ENCODE data around the gene TNIP2. TPM values are rescaled to one million over a fixed set of nuclear protein-coding genes. Genes with fewer than 3 reads are reported as not detected.
"Not testable (repeated sequence)": the region's sequence is repeated elsewhere in the genome, so short reads cannot be mapped to it uniquely, and the experiment has no call there.

The TNIP2 gene
- total RNA-seq, 4 donors from 2014 or later, result 37.9 to 42.5 (median 40.3) TPM

DNA sequence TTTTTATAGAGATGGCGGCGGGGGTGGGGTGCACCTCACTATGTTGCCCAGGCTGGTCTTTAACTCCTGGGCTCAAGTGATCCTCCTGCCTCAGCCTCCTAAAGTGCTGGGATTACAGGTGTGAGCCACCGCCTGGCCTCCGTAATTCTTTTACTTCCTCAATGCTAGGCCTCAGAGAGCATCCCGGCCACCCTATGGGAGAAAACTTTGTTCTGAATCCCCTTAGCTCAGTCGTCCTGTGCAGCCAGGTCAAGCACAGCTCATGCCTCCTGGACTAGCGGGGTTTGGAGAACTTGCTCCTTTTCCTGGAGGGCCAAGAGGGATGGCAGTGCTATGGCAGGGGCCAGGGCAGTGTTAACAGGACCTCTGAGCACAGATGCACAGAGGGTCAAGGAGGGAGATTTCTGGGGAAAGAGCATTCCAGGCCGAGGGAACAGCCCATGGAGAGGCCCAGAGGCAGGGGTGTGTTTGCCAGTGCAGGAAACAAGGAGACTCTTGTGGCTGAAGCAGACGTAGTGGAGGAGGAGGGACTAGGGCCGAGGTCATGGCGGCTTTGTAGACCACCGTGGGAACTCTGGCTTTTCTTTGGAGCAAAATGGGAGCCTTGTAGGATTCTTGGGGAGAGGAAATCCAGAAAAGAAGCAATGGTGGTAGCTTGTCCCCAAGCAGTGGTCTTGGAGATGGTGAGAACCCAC, 9.8 kb upstream of the TNIP2 start:
- TF ChIP-seq, protein P1, sequence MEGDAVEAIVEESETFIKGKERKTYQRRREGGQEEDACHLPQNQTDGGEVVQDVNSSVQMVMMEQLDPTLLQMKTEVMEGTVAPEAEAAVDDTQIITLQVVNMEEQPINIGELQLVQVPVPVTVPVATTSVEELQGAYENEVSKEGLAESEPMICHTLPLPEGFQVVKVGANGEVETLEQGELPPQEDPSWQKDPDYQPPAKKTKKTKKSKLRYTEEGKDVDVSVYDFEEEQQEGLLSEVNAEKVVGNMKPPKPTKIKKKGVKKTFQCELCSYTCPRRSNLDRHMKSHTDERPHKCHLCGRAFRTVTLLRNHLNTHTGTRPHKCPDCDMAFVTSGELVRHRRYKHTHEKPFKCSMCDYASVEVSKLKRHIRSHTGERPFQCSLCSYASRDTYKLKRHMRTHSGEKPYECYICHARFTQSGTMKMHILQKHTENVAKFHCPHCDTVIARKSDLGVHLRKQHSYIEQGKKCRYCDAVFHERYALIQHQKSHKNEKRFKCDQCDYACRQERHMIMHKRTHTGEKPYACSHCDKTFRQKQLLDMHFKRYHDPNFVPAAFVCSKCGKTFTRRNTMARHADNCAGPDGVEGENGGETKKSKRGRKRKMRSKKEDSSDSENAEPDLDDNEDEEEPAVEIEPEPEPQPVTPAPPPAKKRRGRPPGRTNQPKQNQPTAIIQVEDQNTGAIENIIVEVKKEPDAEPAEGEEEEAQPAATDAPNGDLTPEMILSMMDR (IDR thresholded peaks at IDR 0.05), result no peak
- TF ChIP-seq POLR2A (IDR thresholded peaks at IDR 0.05), result no peak
- no peak overlapping the region for H3K4me3 ChIP-seq (ENCODE audit: low read depth, poor library complexity, severe bottlenecking)
- no peak for DNase-seq (ENCODE audit: low spot score in 2 of 2)
- intact Hi-C loops (cut with DNase I; ENCODE audit: low total_unique reads), result loop anchor here (10.0 kb wide), 1 partner anchor 179 kb away; no protein-coding TSS in a partner anchor
- WGBS, 2 donors, result 88 to 90% methylated on average over 12 of the region's 12 CpGs

DNA sequence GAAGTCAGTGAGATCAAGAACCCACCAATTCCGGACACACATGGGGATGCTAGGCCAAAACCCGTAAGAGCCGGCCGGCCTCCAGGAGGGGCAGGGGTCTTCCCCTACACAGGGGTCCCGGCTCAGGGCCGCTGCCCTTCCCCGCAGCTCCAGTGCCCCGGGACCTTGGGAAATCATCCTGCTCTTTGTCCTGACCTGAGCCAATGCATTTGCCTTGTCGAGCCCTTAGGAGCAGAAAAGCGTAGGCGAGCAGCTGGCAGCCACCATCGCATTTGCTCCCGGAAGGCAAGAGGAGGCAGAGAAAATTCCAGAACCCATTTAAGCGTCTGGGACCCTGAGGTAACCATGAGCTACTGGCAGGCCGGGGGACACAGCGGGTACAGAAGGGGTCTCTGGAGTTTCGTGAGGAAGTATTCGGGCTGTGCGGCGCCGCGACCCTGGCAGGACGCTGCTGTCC, 7.4 kb upstream of the TNIP2 start:
- WGBS, 2 donors, result 36 to 51% methylated on average over 19 to 21 of the region's 23 CpGs
- H3K4me3 ChIP-seq (ENCODE audit: low read depth, poor library complexity, severe bottlenecking), result peak overlapping the region; percentile 37
- intact Hi-C loops (cut with DNase I; ENCODE audit: low total_unique reads), result loop anchor here (10.0 kb wide), 1 partner anchor 181 kb away; no protein-coding TSS in a partner anchor
- DNase-seq (ENCODE audit: low spot score in 2 of 2), result no peak
- no peak for TF ChIP-seq POLR2A (IDR thresholded peaks at IDR 0.05)
- TF ChIP-seq, protein P1 (IDR thresholded peaks at IDR 0.05), result no peak

DNA sequence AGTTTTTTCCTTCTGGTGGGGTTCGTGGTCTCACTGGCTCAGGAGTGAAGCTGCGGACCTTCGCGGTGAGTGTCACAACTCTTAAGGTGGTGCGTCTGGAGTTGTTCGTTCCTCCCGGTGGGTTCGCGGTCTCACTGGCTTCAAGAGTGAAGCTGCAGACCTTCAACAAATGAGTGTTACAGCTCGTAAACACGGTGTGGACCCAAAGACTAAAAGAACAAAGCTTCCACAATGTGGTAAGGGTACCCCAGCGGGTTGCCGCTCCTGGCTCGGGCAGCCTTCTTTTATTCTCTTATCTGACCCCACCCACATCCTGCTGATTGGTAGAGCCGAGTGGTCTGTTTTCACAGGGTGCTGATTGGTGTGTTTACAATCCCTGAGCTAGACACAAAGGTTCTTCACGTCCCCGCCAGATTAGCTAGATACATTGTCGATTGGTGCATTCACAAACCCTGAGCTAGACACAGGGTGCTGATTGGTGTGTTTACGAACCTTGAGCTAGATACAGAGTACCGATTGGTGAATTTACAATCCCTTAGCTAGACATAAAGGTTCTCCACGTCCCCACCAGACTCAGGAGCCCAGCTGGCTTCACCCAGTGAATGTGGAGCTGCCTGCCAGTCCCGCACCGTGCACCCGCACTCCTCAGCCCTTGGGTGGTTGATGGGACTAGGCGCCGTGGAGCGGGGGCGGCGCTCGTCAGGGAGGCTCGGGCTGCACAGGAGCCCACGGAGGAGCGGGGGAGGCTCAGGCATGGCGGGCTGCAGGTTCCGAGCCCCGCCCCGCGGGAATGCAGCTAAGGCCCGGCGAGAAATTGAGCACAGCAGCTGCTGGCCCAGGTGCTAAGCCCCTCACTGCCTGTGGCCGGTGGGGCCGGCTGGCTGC, 6.6 kb upstream of the TNIP2 start:
- intact Hi-C loops (cut with DNase I; ENCODE audit: low total_unique reads), result loop anchor here (10.0 kb wide), 1 partner anchor 182 kb away; no protein-coding TSS in a partner anchor
- DNase-seq (ENCODE audit: low spot score in 2 of 2); H3K4me3 ChIP-seq (ENCODE audit: low read depth, poor library complexity, severe bottlenecking): not testable (repeated sequence)
- 96% methylated on average over 39 to 42 of the region's 42 CpGs for WGBS, 2 donors

DNA sequence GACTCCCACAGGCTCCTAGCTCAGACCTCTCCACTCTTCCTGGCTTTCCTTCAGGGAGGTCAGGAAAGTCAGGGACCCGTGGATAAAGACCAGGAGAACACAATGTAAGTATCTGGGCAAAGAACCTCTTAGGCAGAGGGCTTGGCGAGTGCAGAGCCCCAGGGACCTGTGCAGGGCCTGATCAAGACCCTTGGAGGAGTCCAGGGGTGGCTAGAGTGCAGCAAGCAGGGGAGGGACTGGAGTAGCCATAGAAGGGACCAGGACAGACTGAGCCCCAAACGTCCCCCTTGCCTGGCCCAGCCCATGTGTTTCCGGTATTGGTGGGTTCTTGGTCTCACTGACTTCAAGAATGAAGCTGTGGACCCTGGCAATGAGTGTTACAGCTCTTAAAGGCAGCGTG, 5.9 kb upstream of the TNIP2 start:
- no peak overlapping the region for H3K4me3 ChIP-seq (ENCODE audit: low read depth, poor library complexity, severe bottlenecking)
- DNase-seq (ENCODE audit: low spot score in 2 of 2), result no peak
- TF ChIP-seq, protein P1 (IDR thresholded peaks at IDR 0.05), result no peak
- no peak for TF ChIP-seq POLR2A (IDR thresholded peaks at IDR 0.05)
- intact Hi-C loops (cut with DNase I; ENCODE audit: low total_unique reads), result loop anchor here (10.0 kb wide), 1 partner anchor 183 kb away; no protein-coding TSS in a partner anchor
- 64 to 72% methylated on average over 4 to 5 of the region's 5 CpGs for WGBS, 2 donors

DNA sequence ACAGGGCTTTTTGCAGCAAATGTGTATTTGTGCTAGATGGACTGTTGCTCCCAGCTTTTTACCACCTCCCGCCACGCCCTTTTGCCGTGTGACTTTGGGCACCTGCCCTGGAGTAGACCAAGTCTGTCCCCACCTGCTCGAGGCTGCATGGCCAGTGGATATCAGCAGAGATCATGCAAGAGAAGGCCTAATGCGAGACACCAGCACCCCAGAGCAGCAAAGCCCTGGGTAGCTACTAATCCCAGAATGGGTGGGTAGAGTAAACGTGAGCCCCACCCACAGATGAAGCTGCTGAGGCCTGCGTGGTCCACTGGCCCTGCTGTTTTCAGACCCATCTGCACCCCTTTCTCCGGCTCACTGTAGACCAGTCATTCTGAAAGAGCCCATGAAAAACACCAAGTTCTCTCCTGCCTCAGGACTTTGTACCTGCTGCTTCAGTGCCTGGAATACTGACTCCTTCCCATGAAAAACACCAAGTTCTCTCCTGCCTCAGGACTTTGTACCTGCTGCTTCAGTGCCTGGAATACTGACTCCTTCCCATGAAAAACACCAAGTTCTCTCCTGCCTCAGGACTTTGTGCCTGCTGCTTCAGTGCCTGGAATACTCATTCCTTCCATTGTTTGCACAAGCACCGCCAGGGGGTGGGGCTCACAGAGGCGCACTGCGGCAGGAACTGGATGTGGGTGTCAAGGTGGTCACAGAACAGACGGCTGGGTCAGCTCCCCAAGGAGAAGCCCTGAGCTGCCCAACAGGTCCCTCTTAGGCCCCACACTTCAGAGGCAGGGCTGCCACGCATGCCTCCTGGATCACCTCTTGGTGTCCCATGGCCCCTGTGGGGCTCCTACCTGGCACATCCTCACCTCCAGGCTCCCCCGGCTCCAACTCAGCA, 5.1 kb upstream of the TNIP2 start:
- TF ChIP-seq, protein P1 (IDR thresholded peaks at IDR 0.05), result no peak
- TF ChIP-seq POLR2A (IDR thresholded peaks at IDR 0.05), result no peak
- no peak for DNase-seq (ENCODE audit: low spot score in 2 of 2)
- H3K4me3 ChIP-seq (ENCODE audit: low read depth, poor library complexity, severe bottlenecking), result no peak overlapping the region
- intact Hi-C loops (cut with DNase I; ENCODE audit: low total_unique reads), result loop anchor here (10.0 kb wide), 1 partner anchor 184 kb away; no protein-coding TSS in a partner anchor
- WGBS, 2 donors, result 69 to 79% methylated on average over 13 to 14 of the region's 14 CpGs

Measured in lower leg skin (tissue), 4 donors.